HG03520 (cell line): ENCODE data around the gene ADCY10.
"Not testable (repeated sequence)": the region's sequence is repeated elsewhere in the genome, so short reads cannot be mapped to it uniquely, and the experiment has no call there.

Experiments
- ATAC-seq: cut with Tn5 transposase; IDR thresholded peaks from one replicate; pipeline ENCODE4 v1.9.1; 2021; ENCODE audit warnings: mild to moderate bottlenecking, moderate library complexity; ENCODE audit not compliant: unreplicated experiment

The ADCY10 gene, protein sequence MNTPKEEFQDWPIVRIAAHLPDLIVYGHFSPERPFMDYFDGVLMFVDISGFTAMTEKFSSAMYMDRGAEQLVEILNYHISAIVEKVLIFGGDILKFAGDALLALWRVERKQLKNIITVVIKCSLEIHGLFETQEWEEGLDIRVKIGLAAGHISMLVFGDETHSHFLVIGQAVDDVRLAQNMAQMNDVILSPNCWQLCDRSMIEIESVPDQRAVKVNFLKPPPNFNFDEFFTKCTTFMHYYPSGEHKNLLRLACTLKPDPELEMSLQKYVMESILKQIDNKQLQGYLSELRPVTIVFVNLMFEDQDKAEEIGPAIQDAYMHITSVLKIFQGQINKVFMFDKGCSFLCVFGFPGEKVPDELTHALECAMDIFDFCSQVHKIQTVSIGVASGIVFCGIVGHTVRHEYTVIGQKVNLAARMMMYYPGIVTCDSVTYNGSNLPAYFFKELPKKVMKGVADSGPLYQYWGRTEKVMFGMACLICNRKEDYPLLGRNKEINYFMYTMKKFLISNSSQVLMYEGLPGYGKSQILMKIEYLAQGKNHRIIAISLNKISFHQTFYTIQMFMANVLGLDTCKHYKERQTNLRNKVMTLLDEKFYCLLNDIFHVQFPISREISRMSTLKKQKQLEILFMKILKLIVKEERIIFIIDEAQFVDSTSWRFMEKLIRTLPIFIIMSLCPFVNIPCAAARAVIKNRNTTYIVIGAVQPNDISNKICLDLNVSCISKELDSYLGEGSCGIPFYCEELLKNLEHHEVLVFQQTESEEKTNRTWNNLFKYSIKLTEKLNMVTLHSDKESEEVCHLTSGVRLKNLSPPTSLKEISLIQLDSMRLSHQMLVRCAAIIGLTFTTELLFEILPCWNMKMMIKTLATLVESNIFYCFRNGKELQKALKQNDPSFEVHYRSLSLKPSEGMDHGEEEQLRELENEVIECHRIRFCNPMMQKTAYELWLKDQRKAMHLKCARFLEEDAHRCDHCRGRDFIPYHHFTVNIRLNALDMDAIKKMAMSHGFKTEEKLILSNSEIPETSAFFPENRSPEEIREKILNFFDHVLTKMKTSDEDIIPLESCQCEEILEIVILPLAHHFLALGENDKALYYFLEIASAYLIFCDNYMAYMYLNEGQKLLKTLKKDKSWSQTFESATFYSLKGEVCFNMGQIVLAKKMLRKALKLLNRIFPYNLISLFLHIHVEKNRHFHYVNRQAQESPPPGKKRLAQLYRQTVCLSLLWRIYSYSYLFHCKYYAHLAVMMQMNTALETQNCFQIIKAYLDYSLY (N-terminal part only)

GRCh38 chr1:167913895-167914496 lies at the start of gene ADCY10:
Gene ADCY10 (minus strand): TSS chr1:167914134. CDS start chr1:167905140, 8,994 bp downstream.
- no peak for ATAC-seq

DNA sequence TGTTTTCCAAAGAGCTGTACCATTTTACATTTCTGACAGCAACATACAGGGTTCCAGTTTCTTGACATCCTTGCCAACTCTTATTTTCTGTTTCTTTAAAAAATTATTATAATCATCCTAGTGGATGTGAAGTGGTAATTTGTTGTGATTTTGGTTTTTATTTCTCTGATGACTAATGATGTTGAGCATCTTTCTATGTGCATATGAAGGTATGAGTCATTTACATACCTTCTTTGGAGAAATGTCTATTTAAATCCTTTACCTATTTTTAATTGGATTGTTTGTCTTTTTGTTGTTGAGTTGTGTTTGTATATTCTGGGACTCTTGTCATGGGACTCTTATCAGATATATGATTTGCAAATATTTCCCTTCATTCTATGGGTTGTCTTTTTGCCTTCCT lies 43.8 kb upstream of the ADCY10 start:
- no peak for ATAC-seq

DNA sequence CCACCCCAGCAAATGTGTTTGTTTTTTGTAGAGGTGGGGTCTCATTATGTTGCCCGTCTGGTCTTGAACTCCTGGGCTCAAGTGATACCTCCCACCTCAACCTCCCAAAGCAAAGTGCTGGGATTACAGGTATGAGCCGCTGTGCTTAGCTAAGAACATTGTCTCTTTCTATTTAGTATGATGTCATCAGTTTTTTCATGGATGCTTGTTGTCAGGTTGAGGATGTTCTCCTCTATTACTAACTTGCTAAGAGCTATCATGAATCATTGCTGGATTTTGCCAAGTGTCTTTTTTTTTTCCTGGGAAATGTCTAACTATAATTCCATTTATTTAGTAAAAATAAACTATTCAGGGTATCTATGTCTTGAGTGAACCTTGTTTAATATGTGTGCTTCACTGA lies 42.0 kb upstream of the ADCY10 start:
- ATAC-seq, result no peak

DNA sequence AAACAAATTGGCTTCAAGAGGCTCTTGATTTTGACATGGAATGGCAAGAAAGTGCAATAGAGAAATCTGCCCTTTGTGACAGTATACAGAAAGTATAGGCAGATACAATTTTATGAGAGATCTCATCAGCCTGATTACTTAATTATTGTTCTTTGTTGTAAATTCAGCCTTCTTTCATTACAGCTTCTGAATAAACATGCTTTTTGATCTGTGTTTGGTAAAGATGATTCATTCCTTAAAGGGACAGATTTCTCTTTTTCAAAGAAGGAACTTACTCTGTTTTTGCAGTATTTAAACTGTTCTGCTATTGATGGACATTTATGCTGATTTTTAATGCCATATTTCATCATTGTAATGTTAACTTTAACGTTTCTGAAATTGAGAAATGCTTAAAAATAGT lies 36.6 kb upstream of the ADCY10 start:
- ATAC-seq, result no peak

GRCh38 chr1:167949785-167950184 lies 35.9 kb upstream of the ADCY10 start:
- no peak for ATAC-seq

- no peak for ATAC-seq
These were observed 33.8 kb upstream of the ADCY10 start for GRCh38 chr1:167947733-167948132.

GRCh38 chr1:167943541-167943940 lies 29.6 kb upstream of the ADCY10 start:
- no peak for ATAC-seq

DNA sequence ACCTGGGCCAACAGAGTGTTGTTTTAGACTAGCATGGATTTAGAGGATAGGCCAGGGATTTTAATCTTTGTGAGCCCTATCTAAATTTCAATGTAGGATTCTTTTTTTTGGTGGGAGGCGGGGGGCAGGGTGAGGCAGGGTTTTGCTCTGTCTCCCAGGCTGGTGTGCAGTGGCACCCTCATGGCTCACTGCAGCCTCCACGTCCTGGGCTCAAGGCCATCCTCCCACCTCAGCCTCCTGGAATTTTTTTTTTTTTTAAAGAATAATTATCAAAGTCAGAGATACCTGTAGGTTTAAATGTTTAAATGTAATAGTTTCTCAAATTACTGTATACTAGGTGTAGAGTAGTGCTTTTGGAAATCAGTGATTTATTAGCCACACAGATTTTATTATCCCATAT lies 26.3 kb upstream of the ADCY10 start:
- no peak for ATAC-seq

GRCh38 chr1:167938080-167938636 lies 24.2 kb upstream of the ADCY10 start:
- ATAC-seq, result no peak

DNA sequence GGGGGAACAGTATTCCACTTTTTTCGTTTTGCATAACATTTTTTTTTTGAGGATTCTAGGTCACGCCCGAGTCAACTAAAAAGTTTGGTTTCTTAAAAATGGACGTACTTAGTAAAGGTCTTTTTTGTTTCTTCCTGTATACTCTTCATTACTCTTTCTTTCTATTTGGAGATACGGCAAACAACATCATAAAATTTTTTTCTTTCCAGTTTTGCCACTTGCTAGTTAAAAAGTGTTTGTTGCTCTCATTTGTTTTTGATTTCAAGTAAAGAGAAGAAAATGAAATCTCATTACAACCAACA lies 23.7 kb upstream of the ADCY10 start:
- ATAC-seq, result no peak

DNA sequence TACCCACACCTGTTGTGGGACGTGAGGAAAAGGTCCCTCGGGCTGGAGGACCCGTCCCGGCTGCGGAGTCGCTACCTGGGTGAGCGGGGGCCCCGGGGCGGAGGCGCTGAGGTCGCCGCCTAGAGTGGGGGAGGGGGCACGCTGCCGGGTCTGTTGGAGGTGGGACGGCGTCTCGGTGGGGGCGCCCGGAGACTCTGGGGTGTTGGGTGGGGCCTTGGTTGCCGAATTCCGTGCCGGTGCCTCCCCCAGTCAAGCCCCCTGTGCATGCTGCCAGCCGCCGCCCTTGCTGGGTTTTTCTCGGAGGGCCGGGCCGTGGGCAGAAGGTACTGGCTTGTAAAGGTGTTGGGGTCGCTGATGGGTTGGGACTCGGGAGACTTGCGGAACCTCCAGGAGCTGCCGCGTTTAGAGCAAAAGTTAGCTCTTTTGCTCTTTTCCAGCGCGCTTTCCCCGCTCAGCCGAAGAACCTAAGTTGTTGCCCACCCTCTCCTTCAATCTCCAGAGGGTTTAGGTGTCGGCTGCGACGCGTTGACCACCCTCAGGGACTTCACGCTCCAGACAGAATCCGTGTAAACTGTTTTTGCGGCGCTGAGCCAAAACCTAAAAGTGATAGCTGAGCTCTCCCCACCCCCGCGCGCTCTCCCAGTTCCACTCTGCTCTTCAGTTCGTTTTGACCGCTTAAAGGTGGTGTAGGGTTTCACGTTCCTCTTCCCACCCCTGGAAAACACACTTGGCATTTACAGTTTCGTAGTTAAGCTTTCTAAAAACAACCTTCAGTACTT lies 23.2 kb upstream of the ADCY10 start, which contains the start of gene MPC2:
Gene MPC2 (minus strand): TSS at position 143 of the 779 bp plus-strand sequence. CDS start 1,231 bp downstream, outside the sequence.
- peak; percentile 1 for ATAC-seq

DNA sequence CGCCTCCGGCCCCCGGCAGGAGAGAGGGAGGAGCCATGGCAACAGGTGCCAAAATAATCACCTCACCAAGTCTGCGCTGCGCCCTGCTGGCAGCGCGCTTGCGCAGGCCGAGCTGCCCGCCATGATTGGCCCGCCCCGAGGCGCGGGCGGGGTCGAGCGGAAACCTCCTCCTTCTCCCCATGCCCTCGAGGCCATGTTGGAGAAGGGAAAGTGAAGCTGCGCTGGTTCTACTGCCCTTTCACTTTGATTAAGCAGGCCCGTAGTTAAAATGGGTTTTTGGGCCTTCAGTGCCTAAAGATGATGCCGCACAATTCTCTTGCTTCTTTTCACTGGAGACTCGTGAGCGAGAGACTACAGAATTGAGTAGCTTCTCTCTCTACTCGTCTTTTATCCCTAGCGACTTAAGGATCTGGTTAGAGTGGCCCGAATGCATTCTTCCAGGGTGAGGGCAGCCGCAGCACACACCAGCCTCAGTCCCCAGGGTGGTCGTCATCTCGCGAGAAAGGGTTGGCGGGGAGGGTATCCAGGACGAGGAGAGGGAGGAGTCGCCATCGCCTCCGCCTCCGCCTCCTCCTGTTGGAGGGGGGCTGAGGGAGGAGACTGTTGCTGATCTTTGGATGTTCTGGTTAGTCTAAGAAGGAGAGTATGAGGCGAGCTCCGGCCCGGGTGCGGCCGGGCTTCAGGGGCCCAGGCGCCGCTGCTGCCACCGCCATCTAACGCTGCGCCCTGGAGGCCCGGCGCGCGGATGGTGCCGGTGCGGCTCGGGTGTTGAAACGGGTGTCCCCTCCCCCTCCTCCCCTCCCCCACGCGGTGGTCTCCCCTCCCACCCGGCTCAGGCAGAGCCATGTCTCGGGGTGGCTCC lies 22.4 kb upstream of the ADCY10 start, which contains the start of gene DCAF6:
Gene DCAF6 (plus strand): TSS at position 616 of the 862 bp plus-strand sequence. CDS start 229 bp downstream, at position 845.
- ATAC-seq, result peak; percentile 76

DNA sequence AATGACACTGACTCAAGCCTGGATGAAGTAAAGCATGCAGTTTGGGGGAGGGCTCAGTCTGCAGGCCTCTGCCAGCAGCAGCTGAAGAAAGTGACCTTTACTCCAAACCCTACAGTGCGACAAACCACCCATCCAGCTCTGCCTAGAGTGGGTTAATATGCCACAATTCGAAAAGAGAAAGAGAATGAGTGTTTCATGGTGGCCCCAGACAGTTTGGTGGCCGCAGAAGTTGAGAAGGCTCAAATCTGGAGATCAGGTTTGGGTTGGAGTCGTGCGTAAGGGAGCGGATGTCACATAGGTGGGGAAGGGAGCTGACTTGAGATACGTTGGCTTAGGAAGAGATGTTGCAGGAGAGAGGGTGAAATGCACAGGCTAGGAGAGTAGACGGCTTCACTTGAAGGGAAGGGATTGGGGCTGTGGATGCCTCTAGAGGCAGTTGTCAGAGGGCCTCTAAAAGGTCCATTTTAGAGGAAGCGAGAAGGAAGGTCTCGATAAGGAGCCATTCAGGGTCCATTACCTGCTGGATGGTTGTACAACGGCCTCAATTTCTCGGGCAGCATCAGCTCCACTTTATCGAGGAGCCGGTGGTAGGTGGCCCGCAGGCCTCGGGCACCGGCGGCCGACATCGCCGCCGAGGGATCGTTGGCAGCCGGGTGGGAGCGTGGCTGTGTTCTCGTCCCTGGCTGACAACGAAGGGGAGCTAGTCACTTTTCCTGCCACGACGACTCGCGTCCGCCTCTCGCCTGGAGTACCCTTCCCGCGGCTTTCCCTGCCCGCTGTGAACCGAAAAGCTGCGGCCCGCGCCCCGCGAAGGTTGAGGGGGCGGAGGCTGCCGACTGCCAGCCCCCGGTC lies 21.5 kb upstream of the ADCY10 start:
- peak; percentile 9 for ATAC-seq

DNA sequence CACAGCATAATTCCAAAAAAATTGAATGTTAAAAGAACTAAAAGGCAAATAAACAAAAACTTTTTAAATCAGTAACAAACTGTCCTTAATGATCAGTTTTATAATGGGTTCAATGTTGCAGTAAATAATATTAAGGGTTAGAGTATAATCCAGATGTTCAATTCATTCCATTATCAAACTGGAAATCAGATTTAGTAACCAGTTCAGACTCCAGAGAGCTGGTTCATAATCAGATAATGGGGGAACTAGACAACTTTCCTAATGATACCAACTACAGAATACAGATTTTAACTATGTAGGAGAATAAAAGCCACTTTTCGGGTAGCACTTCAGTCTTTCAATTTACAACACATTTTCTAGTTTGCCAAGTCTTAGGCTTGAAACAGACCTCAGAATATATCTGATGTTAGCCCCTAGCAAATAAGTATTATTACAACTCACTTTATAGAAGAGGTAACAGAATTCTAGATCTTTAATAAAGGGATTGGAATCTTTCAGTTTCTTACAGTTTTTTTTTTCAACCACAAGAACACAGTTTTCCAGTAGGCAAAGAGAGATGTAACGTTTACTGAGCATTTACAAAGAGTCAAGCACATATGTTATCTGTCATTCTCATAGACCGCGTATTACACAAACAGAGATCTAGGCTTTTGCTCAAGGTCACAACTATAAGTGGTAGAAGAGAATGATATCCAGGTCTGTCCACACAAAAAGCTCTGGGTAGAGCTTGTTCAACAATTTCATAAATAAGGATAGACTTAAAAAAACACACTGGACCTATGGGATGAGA lies 20.7 kb upstream of the ADCY10 start:
- ATAC-seq, result no peak

DNA sequence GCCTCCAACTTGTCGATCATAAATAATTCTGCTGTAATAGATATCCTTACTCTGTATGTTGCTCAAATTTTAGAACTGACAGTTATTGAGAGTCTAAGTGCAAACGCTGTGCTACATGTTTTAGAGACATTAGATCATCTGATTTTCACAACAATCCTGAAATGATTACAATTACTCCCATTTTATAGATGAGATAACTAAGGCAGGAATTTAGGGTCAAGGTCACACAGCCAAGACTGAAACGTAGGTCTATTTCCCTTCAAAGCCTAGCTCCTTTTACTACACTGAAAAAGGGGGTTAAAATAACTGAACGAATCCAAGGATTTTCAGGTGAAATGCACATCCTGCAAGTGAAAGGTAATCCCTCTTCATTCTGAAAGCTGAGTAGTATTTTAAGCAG lies 19.9 kb upstream of the ADCY10 start:
- ATAC-seq, result no peak

GRCh38 chr1:167929725-167930124 lies 15.8 kb upstream of the ADCY10 start:
- no peak for ATAC-seq

GRCh38 chr1:167928919-167929318 lies 15.0 kb upstream of the ADCY10 start:
- not testable (repeated sequence) for ATAC-seq
